HG03469 (cell line): Measurements from ENCODE around the gene PRR13.

ENCODE experiments used
- ATAC-seq: cut with Tn5 transposase; IDR thresholded peaks from one replicate; pipeline ENCODE4 v1.9.1; 2021; ENCODE audit warnings: mild to moderate bottlenecking, moderate library complexity, moderate number of reproducible peaks; ENCODE audit not compliant: unreplicated experiment

Gene PRR13

DNA sequence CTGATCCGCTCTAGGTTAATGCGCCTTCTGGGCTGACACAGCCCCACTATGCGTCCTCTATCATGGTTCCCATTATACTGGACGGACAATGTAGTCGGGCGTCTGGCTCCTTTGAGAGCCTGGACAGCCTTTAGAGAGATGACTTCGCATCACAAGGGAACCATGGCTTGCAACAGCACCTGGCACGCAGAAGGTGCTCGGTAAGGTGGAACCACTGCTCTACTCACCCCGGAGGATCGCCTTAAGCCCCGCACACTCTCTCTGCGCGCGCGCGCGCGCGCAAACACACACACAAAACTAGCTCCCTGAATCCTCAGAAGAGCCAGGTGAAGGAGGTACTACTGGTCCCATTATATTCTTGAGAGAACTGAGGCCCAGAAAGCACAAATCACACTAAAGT lies 50.7 kb downstream of the PRR13 start:
- ATAC-seq: no peak

DNA sequence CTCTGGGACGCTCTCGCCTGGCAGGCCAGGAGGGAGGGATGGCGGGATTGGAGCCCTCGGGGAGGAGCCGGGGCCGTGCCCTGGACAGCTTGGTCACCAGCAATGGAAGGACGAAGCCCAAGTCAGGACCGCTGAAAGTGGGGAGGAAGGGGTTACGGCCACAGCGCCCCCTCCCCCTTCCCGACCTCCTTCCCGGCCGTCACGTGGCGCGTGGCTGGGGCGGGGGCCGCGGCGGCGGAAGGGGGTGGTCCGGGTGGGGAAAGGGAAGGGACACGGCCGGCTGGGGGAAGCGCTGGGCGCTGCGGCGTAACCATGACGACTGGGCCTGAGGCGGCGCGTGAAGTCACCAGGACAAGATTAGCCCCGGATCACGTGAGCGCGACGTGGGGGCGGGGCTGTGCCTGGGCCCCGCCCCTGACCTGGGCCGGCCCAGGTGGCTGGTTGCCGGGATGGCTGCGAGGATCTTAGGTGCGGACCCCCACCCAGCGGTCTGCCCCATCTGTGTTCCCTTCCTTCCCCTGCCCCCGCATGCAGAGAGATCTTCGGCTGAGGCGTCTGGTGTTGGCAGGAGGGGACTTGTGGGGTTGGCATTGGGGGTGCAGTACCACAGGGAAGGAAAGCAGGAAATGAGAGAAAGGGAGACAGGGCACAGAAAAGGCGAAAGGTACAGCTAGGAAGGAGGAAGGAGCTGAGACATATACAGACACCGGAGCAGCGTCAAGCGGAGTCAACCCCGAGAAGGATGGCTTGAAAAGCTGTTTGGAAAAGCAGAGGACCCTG lies 51.5 kb downstream of the PRR13 start:
- ATAC-seq: no peak

DNA sequence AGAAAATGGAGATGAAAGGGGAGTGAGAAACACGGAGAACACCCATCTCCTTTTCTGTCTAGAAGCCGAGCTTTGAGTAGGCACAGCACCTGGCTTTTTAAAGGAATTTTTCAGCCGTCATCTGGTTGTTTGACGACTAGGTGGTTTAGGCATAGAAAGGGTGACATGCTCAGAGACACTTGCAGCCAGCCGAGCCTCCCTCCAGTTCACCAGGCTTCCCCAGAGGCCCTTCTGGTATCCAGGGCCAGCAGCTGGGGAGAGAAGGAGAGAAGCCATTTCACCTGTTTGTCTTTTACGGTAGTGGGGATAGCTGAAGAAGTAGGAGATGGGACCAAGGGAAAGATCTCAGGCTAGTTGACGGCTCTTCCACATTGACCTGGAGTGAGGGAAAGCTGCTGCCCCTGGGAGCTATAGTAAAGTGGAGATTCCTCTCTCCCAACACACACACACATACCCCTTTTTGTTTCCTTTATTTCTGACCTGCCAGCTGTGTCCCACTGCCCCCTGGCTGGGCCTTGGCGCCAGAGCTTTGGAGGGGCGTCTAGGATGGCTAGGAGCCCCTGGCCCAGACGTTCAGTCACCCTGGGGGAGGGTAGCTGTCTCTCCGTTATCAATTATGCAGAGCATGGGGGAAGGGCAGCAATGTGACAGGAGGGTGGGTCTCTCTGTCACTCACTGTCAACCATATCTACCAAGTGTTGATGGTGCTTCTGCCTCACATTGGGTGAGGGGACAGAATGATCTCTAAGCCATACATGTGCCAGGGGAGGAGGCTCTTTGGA lies 52.3 kb downstream of the PRR13 start:
- no peak for ATAC-seq
